ENCODE measurements around the gene TMC2. TPM values are rescaled to one million over a fixed set of nuclear protein-coding genes. Genes with fewer than 3 reads are reported as not detected.

Gene TMC2
- total and polyA plus RNA-seq, 2 of the 8 experiments (the other 6 are each of a cell fraction or from before 2014, with no cell fraction given): not detected

DNA sequence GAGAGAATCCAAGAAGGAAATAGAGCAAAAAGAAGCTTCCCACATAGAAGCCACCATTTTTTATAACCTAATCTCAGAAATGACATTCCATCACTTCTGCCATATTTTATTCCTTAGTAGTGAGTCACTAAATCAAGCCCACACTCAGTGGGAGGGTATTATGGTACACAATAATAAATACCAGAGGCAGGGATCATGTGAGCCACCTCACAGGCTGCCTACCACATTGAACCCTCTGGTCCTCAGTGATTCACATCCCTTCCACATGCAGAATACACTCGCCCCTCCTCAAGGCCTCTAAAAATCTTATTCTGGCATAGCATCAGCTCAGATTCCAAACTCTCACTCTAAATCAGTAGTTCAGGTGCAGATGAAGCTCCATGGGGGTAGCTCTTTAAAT lies 49.4 kb downstream of the TMC2 start:
- DNase-seq (ENCODE audit: low read depth in 1 of 2, low spot score in 2 of 2): peak in 1 of 2 experiments; percentile 2
- no peak for FAIRE-seq
- H3K23me2 ChIP-seq (ENCODE audit: low read depth, low read length): no peaks in the 10 kb centered on the region; the same call in 1 of the 2 replicates
- 80% methylated on average over 1 of the region's 1 CpG; no CpG with 5 or more reads in 1 of the 2 experiments for WGBS, 2 experiments (ENCODE audit: extremely low coverage in 1 of 2, insufficient coverage in 1 of 2, insufficient read length in 1 of 2, insufficient replicate concordance in 2 of 2, low coverage in 1 of 2, low lambda C conversion rate in 2 of 2, missing lambda C conversion rate in 1 of 2)
- ChIA-PET POLR2A (ENCODE audit: partially characterized antibody) (interaction anchor here (0.8 kb wide), 1 partner anchor 67 kb away, joined by 3 read pairs; the partner anchor contains the start of gene NOP56), CTCF (ENCODE audit: partially characterized antibody) (interaction anchor here (0.8 kb wide), 1 partner anchor 12 kb away, joined by 3 read pairs; no protein-coding TSS in a partner anchor)
- H4K5ac ChIP-seq (ENCODE audit: insufficient read length, low read depth, low read length): no peak overlapping the region
- no peak overlapping the region for H3K14ac ChIP-seq (ENCODE audit: insufficient read length)
- no peak overlapping the region for H2BK5ac ChIP-seq (ENCODE audit: low read depth, low read length)
- no peak overlapping the region for H3K23ac ChIP-seq (ENCODE audit: insufficient read length)
- no peak overlapping the region for H2AK5ac ChIP-seq (ENCODE audit: low read depth, low read length)
- no peak overlapping the region for H3K56ac ChIP-seq (replicated peaks; ENCODE audit: insufficient read length, low read depth, low read length)
- H3K4me3 ChIP-seq (ENCODE audit: extremely low read depth in 1 of 4, insufficient read depth in 2 of 4, low read depth in 3 of 4, low read length in 4 of 4): no peak overlapping the region
- H3K4me1 ChIP-seq (replicated peaks in 1 of 4; ENCODE audit: control insufficient read depth in 3 of 4, insufficient read depth in 4 of 4, low read length in 3 of 4): no peaks in the 10 kb centered on the region
- no peak overlapping the region for H3K9ac ChIP-seq (replicated peaks in 1 of 4; ENCODE audit: extremely low read depth in 1 of 4, low read depth in 3 of 4, low read length in 3 of 4)
- H3K4ac ChIP-seq (replicated peaks; ENCODE audit: insufficient read length, low read depth, low read length): no peak overlapping the region
- H3K27me3 ChIP-seq (replicated peaks in 1 of 4; ENCODE audit: control insufficient read depth in 3 of 4, extremely low read depth in 1 of 4, insufficient read depth in 3 of 4, low read length in 3 of 4): no peaks in the 10 kb centered on the region
- H3K79me1 ChIP-seq (ENCODE audit: low read depth, low read length): no peaks in the 10 kb centered on the region
- H3K9me3 ChIP-seq (ENCODE audit: insufficient read depth in 2 of 2, low read depth in 1 of 2, low read length in 1 of 2): no peaks in the 10 kb centered on the region
- no peaks in the 10 kb centered on the region for H4K20me1 ChIP-seq (replicated peaks in 1 of 2; ENCODE audit: control insufficient read depth in 1 of 2, insufficient read depth in 2 of 2, low read length in 2 of 2)
- H2BK120ac ChIP-seq (replicated peaks; ENCODE audit: low read depth, low read length): no peak overlapping the region
- H2BK20ac ChIP-seq (ENCODE audit: low read length): no peak overlapping the region
- no peak overlapping the region for H4K8ac ChIP-seq (ENCODE audit: extremely low read depth, insufficient read depth, low read length)
- H3K4me2 ChIP-seq (ENCODE audit: insufficient read depth in 1 of 2, low read depth in 2 of 2, low read length in 2 of 2): no peak overlapping the region
- H2BK15ac ChIP-seq (ENCODE audit: low read length): no peak overlapping the region
- H3K36me3 ChIP-seq (ENCODE audit: control insufficient read depth in 2 of 4, insufficient read depth in 4 of 4, low read length in 3 of 4): no peaks in the 10 kb centered on the region
- no peaks in the 10 kb centered on the region for H3K79me2 ChIP-seq (ENCODE audit: control insufficient read depth in 1 of 2, insufficient read depth in 2 of 2, low read length in 2 of 2)
- H2BK12ac ChIP-seq (ENCODE audit: low read depth, low read length): no peak overlapping the region
- no peak overlapping the region for H3K18ac ChIP-seq (ENCODE audit: extremely low read depth, low read length)
- no peak overlapping the region for H4K91ac ChIP-seq (replicated peaks; ENCODE audit: insufficient read length, low read length)
- TF ChIP-seq SAP30 (IDR thresholded peaks at IDR 0.05; ENCODE audit: insufficient read depth, insufficient replicate concordance, low read length) (no peak), GABPA (IDR thresholded peaks at IDR 0.05; ENCODE audit: borderline replicate concordance, insufficient read depth, low read length) (no peak), CTBP2 (IDR thresholded peaks at IDR 0.05; ENCODE audit: borderline replicate concordance, insufficient read depth, insufficient read length, low read length) (no peak), CHD2 (IDR thresholded peaks at IDR 0.05; ENCODE audit: low read length) (no peak)
- H3K27ac ChIP-seq (ENCODE audit: low read depth, low read length): no peak overlapping the region
- H2AFZ ChIP-seq (ENCODE audit: low read length): no peak overlapping the region

All from H1 (cell line).